Coronary artery (tissue), 2 donors: Measurements from ENCODE around the gene NCKAP5.

Source experiments
- DNase-seq: peaks from one replicate; pipeline ENCODE4 v3.0.0-alpha.2; 2017; ENCODE audit warnings: low spot score
- H3K27ac ChIP-seq, 2 donors: fragments of 200-600 bp; sonication (generic); one replicate each; pipeline ENCODE4 v1.5.1; 2016 to 2019
- H3K4me3 ChIP-seq: fragments of 200-600 bp; sonication (generic); 2 replicates; pipeline ENCODE4 v1.5.1; 2016; ENCODE audit warnings: mild to moderate bottlenecking, moderate library complexity
- CTCF ChIP-seq: fragments of 200-600 bp; sonication (generic); IDR thresholded peaks from one replicate; pipeline ENCODE4 v1.5.1; 2019; ENCODE audit warnings: antibody characterized with exemption

NCKAP5 gene

GRCh38 chr2:132691556-132691955 lies 876.7 kb downstream of the NCKAP5 start:
- Histone ChIP-seq H3K4me3 (no peak overlapping the region), H3K27ac (no peak overlapping the region)
- TF ChIP-seq CTCF, result no peak
- no peak for DNase-seq

- no peak overlapping the region for H3K4me3 ChIP-seq
- no peak overlapping the region for H3K27ac ChIP-seq
- no peak for DNase-seq
- no peak for TF ChIP-seq CTCF
Measured at GRCh38 chr2:132690664-132691303, 877.5 kb downstream of the NCKAP5 start.

GRCh38 chr2:132681766-132682165 lies 886.5 kb downstream of the NCKAP5 start:
- no peak for DNase-seq
- no peak overlapping the region for H3K27ac ChIP-seq
- H3K4me3 ChIP-seq, result no peak overlapping the region
- TF ChIP-seq CTCF, result no peak

- Histone ChIP-seq H3K4me3 (no peak overlapping the region), H3K27ac (no peak overlapping the region)
- TF ChIP-seq CTCF, result no peak
- no peak for DNase-seq
Measured at GRCh38 chr2:132680544-132680943, 887.7 kb downstream of the NCKAP5 start.

- DNase-seq, result no peak
- no peak overlapping the region for H3K4me3 ChIP-seq
- no peak for TF ChIP-seq CTCF
- no peak overlapping the region for H3K27ac ChIP-seq
Measured at GRCh38 chr2:132678483-132678882, 889.8 kb downstream of the NCKAP5 start.

GRCh38 chr2:132677661-132678060 lies 890.6 kb downstream of the NCKAP5 start:
- no peak overlapping the region for H3K4me3 ChIP-seq
- H3K27ac ChIP-seq, result no peak overlapping the region
- DNase-seq, result no peak
- TF ChIP-seq CTCF, result no peak

- no peak for DNase-seq
- Histone ChIP-seq H3K27ac (no peak overlapping the region), H3K4me3 (no peak overlapping the region)
- TF ChIP-seq CTCF, result no peak
Measured at GRCh38 chr2:132676999-132677398, 891.3 kb downstream of the NCKAP5 start.
